ENCODE measurements around the gene KDM4B. TPM values are rescaled to one million over a fixed set of nuclear protein-coding genes. Genes with fewer than 3 reads are reported as not detected.

Gene KDM4B
- polyA plus RNA-seq, 10 donors = 15.4 to 20.2 (median 18.5) TPM

DNA sequence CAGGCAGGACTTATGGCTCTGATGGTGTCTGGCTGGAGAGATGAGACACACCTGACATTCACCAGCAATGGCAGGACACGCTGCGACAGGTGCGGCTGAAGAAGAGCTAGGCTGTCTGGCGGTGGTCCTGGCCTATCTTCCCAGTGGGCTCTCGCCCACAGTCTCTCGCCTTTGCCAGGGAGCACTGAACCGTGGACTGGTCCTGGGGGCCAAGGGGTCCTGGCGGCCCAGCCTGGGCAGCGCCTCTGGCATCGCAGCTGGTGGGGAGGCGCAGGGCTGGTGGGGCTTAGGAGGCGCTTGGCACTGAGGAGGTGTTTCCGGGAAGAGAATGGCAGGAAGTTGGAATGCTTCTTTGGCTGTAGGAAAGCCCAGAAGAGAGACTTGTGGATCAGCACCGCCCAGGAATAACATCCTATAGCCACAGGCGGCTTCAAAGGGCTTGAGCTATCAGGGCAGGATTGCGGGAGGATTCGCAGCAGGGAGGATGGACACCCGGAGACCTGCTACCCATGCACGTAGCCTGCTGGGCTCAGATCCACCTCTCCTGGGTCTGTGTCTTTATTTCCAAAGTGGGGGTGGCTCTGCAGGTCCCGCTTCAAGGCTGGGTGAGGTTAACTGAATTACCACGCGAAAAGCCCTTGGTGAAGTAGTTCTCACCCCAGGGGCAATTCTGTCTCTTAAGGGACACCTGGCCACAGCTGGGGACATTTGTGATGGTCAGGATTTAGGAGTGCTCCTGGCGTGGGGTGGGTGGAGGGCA, 14.6 kb downstream of the KDM4B start:
- no peak for DNase-seq

DNA sequence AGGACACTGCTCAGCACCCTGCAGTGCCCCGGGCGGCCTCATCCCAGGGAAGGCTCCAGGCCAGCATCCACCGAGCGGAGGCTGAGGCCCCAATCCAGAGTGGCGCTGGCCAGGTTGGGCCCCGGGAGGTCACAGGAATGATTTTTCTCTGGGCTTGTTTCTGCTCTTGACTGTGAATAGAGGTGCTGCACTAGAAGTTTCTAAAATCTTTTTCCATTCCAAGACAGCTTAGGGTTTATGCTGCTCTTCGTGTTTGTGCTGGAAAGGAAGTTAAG, 15.1 kb downstream of the KDM4B start:
- DNase-seq = no peak

DNA sequence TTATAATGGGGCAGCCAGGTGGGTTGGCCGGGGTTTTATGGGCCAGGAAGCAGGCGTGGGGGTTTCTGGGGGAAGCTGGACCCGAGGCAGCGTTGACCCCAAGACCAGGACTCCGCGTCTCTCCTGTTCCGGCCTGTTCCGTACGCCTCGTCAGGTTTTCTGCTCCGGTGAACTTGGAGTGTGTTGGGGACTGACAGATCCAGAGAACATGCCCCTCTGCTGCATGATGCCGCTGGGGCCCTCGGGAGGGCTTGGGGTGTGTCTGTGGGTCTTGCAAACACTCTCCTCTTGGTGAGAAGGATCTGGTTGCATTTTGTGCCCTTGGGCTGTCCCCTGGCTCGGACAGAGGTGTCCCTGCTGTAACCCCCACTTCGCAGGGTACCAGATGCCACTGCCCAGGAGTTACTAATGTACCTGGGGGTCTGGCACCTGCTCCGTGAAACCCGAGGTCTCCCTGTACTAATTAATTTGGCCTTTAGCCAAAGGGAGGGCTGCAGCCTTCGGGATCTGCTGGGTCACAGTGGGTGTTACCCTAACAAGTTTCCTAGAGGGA, 15.6 kb downstream of the KDM4B start:
- no peak for DNase-seq

DNA sequence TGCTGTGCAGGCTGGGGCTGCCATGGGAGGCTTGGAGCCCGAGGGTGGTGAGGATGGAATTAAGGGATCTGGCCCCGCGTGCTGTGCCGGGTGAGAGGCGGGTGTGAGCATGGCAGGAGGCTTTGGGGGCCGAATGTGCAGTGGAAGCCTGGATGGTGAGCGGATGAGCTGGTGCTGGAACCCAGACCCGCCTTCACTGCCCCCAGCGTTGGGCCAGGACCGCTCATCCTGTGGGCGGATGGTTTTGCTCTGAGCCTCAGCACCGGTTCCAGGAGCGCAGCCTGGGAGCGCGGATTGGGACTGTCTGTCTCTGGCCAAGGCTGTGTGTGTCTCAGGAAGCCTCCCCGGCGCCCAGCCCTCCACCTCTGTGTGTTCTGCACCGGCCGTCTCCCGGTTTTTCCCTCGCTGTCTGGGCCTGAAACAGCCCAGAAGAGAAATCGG, 16.7 kb downstream of the KDM4B start:
- no peak for DNase-seq

DNA sequence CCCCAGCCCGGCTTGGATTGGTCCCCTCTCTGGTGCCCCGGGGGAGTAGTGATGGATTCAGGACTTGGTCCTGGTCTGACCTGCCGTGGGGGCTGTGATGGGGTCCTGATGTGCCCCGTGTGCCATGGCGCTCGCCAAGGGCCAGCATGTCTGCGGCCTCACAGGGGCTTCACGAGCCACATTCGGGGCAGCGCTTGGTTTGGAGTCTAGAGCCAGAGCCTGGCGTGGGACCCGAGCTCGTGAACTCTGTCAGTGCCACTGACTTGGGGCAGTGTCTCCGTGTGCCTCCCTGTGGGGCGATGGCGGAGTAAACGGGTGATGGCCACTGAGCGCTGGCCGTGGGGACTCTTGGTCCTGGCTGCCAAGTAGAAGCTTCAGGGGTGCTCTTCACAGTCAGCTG, 17.1 kb downstream of the KDM4B start:
- no peak for DNase-seq

DNA sequence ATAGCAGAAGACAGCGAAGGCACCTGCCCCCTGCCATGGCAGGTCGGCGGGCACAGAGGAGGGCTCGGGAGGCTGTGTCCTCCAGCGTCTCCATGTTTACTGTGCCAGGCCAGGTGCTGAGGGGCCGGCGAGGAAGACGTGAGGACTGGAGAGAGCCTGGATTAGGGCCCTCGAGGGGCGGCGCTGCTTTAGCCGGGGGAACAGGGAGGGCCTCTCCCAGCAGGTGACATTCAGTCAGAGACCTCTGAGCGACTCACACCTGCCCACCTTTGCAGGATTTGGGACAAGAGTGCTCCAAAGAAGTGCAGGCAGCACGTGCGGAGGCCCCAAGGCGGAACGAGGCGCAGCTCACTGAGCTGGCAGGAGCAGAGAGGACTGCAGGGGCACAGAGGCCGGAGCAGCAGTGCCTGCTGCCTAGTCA, 17.6 kb downstream of the KDM4B start:
- DNase-seq = no peak

DNA sequence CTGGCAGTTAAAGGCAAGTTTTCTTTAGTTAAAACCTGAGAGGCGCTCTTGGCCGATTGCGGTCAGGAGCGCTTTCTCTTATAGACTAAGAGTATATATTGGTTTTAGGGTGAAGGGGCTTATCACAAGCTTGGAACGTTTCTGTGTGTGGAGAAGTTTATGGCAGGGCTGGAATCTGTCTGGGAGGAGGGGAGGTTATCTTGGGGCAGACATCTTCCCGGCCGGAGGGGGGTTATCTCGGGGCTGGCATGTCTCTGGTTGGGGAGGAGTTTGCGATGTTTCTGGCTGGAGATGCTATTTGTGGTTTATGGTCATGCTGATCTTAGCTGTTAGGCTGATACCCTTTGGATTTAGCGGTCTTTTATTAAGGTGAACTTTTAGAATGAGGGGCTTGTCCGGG, 18.3 kb downstream of the KDM4B start:
- no peak for DNase-seq

DNA sequence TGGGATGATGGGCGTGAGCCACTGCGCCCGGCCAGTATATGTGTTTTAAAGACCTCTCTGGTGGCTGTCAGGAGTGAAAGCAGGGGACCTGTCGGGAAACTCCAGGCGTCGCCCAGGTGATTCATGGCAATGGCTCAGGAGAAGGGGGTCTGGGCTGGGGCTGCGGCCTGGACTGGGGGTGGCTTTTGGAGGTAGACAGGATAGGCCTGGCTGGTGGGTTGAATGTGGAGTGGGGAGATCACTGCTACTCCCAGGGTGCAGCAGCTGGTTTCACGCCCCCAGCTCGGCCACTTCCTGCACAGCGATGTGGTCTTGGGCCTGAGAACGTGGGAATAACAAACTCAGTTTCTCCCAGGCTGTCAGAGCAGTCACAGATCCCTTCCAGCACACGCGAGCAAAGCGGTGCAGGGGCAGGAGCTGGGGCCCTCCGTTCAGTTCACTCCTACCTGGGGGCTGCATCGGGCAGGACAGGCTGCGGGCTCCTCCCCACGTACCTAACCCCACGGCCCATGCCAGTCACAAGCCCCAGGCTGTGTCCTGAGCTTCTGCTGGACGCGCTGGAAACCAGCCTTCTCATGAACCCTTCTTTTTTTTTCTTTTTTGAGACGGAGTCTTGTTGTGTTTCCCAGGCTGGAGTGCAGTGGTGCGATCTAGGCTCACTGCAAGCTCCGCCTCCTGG, 18.9 kb downstream of the KDM4B start:
- no peak for DNase-seq

DNA sequence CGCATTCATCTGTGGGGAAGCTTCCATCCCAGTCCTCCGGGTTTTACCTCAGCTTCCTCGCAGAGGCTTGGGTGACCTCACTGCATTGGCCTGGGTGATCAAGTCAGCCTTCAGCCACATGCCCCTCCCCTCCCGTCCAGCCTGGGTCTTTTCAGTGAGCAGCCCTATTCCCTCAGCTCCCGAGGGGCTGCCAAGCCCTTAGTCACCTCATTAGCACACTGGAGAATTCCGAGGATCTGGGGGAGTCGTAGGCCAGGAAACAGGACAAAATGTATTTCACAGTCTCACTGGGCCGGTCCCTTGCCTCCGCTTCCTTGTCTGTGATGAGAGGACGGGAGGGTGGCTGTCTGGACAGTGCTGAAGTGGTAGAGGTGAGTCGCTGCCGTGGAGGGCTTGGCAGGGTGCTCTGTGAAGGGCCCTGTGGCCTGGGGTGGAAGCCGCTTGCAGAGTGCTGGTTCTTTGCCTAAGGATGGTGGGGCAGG, 19.9 kb downstream of the KDM4B start:
- DNase-seq = peak in 1 of 3 donors; percentile 72

DNA sequence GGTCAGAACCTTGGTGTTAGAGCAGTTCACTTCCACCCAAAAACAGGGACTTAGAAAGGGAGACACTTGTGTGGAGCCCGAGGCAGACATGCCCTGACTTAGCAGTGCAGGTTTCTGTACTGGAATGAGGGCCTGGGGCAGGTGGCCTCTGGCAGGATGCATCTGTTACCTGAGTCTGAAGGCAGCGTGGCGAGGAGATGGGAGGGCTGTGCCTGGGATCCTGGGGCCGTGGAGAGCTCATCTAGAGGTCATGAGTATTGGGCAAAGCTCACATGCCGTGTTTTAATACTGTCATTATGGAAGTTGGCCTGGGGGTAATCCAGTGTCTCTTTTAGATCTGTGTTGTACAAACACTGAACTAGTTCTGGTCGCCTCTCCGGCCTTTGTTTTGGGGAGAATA, 21.4 kb downstream of the KDM4B start:
- DNase-seq = no peak

DNA sequence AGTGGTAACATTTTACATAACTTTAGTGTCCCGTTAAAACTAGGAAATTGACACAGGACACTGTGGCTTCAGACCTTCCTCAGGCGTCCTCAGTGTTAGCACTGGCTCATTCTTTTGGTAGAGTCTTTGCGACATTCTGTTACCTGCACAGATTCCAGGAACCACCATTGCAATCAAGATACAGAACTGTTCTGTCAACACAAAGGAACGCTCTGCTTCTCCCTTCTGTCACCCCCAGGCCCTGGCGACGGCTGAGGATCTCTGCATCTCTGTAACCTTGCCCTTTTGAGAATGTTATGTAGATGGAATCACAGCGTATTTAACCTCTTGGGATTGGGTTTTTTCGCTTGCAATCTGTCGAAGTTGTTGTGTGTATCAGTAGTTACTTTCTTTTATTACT, 22.6 kb downstream of the KDM4B start:
- DNase-seq = no peak

DNA sequence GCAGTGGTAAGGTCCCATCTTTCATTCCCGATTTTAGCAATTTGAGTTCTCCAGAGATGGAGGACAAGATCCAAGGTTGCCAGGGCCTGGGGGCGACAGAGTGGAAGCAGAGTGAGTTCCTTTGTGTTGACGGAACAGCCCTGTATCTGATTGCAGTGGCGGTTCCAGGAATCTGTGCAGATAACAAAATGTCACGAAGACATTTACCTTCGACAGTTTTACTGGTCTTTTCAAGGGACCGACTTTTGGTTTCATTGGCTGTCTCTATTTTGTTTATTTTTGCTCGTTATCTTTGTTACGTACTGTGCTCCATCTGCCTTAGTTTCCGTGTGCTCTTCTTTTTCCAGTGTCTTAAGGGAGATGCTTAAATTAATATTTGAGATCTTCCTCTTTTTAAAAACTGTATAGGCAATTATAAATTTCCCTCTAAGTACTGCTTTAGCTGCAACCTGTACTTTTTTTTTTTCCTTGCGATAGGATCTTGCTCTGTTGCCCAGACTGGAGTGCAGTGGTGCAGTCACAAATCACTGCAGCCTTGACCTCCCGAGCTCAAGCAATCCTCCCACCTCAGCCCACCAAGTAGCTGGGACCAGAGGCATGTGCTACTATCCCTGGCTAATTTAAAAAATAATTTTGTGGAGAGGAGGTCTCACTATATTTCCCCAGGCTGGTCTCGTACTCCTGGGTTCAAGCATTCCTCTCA, 23.2 kb downstream of the KDM4B start:
- no peak for DNase-seq

DNA sequence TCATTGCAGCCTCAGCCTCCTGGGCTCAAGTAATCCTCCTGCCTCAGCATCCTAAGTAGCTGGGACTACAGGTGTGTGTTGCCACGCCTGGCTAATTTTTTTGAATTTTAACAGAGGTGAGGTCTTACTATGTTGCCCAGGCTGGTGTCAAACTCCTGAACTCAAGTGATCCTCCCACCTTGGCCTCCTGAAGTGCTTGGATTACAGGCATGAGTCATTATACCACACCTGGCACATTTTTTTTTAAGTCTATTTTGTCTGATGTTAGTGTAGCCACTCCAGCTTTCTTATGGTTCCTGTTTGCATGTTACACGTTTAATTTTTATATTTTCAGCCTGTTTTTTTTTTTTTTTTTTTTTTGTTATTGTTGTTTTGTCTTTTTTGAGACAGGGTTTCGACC, 24.8 kb downstream of the KDM4B start:
- DNase-seq = no peak

DNA sequence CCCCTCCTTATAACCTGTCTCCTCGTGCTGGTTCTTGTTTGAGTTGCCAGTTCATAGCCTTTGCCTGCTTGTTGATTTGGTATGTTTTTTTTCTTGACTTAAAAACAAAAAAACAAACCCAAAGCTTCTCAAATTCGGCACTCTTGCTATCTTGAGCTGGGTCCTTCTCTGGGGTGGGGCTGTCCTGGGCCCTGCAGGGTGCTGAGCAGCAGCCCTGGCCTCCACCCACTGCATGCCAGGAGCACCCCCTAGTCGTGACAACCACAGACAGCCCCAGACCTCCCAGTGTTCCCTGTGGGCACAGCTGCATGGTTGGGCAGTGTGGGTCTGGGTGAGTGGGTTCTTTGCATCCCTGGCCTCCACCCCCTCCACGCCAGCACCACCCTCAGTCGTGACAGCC, 27.8 kb downstream of the KDM4B start:
- DNase-seq = no peak

DNA sequence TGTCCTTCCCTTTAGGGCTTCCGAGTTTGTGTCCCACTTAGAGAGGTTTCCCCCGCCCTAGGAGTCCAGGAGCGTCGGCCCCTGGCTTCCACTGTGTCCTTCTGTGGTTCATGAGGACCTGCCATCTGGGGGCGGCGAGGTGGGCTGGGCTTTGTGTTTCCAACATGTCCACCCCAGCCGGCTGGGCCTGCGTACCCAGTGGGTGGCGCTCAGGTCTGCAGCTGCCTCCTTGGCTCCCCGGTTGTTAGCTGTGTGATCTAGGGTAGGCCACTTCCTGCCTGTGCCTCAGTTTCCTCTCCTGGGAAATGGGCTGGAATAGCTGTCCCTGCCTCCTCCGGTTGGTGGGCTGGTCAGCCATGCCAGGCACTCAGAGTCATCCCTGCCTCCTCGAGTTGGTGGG, 28.4 kb downstream of the KDM4B start:
- no peak for DNase-seq

DNA sequence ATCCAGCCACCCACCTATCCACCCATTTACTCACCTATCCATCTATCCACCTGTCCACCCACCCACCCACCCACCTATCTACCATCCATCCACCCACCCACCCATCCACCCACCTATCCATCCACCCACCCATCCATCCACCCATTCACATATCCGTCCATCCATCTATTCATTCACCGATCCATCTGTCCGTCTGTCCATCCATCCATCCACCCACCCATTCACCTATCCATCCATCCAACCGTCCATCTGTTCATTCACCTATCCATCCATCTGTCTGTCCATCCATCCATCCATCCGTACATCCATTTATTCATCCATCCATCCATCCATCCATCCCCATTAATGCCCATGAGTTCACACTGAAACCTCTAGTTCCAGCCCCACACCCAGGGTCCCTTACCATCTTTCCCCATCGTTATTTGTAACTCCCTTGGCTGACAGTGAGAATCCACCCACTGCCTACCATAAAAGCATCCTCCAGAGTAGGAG, 31.3 kb downstream of the KDM4B start:
- DNase-seq = no peak

DNA sequence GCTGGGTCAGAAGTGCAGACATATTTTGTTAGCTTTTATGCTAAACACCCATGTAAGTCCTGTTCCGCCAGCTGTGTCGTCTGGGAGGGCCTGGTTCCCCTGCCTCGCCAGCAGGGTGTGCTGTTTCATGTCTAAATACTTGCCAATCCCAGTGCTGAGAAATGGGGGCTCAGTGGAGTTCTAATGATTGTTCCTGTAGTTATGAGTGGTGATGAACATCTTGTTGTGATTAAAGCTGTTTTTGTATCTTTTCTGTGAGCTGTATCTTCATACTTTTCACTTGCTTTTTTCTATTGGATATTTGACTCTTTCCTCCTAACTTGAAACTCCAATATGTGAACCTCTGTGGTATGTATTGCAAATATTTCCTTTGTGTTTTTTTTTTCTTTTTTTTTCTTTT, 32.7 kb downstream of the KDM4B start:
- DNase-seq = peak in 1 of 3 donors; percentile 52

DNA sequence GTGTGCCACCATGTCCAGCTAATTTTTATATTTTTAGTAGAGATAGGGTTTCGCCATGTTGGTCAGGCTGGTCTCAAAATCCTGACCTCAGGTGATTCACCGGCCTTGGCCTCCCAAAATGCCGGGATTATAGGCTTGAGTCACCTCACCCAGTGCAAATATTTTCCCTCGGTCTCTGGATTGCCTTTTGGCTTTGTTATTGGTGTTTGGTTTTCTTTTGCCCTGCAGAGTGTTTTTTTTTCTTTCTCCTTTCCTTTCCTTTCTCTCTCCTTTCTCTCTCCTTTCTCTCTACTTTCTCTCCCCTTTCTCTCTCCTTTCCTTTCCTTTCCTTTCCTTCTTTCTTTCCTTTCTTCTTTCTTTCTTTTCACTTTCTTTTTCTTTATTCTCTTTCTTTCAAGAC, 33.2 kb downstream of the KDM4B start:
- no peak for DNase-seq

DNA sequence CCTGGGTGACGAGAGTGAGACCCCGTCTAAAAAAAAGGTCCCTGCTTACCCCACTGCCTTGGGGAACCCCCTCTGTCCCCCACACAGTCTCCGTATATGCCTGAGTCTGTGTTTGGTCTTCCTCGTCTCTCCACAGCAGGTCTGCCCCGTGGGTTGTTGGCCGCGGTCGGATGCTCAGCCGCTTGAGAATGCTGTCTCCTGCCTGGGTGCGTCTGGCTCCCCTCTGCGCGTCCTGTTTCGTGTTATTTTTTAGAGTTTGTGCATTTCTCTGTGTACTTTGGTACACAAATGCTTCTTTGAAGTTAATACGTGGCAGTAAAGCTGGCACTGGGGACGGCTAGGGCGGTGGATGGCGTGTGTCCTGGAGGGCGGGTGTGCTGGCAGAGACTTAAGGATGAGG, 34.9 kb downstream of the KDM4B start:
- DNase-seq = no peak

DNA sequence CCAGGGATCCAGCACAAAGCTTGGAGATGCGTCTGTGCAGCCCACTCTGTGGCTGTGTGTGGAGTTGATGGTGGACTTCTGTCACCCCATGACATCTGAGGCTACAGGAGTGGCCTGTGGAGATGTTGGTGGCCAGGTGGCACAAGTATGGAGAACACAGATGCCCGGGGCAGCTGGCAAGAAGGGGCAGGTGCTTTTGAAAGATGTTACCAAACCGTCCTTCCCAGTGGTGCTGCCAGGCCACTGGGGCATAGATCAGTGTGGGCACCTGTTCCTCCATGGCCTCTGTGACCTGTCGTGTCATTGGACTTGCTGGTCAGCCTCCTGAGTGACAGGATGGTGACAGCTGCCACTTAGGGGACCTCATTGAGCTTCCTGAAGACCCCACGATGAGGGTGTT, 36.2 kb downstream of the KDM4B start:
- no peak for DNase-seq

DNA sequence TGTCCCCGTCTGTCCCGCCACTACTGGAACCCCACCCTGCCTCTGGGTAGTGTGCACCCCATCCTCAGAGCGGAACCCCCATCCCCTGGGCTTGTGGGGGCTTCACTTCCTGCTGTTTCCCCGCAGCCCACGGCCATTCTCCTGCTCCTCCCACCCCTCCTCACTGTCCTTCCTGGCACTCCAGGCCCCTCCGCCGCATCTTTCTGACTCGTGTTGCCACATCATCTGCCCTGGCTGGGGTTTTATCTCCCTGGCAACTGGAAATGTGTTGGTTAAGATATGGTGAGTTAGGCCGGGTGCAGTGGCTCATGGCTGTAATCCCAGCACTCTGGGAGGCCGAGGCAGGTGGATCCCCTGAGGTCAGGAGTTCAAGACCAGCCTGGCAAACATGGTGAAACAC, 37.3 kb downstream of the KDM4B start:
- DNase-seq = no peak

DNA sequence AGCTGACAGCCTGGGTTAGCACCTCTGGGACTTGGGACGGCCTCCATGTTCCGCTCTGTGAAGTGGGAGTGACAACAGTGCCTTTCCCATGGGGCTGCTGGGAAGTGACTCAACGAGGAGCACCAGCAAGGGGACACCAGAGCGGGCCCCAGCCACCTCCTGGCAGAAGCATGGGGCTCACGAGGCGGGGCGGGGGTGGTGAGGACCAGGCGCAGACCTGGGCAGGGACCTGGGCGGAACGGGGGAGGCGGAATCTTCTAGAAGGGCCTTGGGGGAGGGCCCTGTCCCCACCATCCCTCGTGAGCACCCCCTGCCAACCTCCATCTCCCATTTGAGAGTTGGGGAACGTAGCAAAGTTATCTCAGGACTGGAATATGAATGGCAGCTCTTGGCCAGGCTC, 37.9 kb downstream of the KDM4B start:
- DNase-seq = no peak

Data from muscle of back (tissue), 11 donors.